ENCODE results near the gene TRIM63. TPM values are rescaled to one million over a fixed set of nuclear protein-coding genes. Genes with fewer than 3 reads are reported as not detected.

The TRIM63 gene
- total RNA-seq, 1 donor from 2014 or later = not detected

- Histone ChIP-seq H3K27ac (no peak overlapping the region), H3K9me3 (no peaks in the 10 kb centered on the region), H3K4me3 (no peak overlapping the region), H3K27me3 (no peaks in the 10 kb centered on the region), H3K4me1 (peaks cover 4% of the 10 kb centered on the region), H3K36me3 (no peaks in the 10 kb centered on the region)
- intact Hi-C loops (cut with DNase I) = loop anchor here (5.0 kb wide), 1 partner anchor 43 kb away; no protein-coding TSS in a partner anchor
- DNase-seq (ENCODE audit: extremely low spot score in 2 of 2) = no peak
- TF ChIP-seq POLR2A (IDR thresholded peaks at IDR 0.05) (no peak), POLR2AphosphoS5 (IDR thresholded peaks at IDR 0.05; ENCODE audit: insufficient read depth in 1 of 2, low read depth in 1 of 2) (no peak), CTCF (IDR thresholded peaks at IDR 0.05) (no peak)
Measured at GRCh38 chr1:26099780-26100179, 32.4 kb upstream of the TRIM63 start.

GRCh38 chr1:26098602-26099001 lies 31.2 kb upstream of the TRIM63 start:
- H3K4me3 ChIP-seq = no peak overlapping the region
- TF ChIP-seq CTCF (IDR thresholded peaks at IDR 0.05) (no peak), POLR2AphosphoS5 (IDR thresholded peaks at IDR 0.05; ENCODE audit: insufficient read depth in 1 of 2, low read depth in 1 of 2) (no peak), POLR2A (IDR thresholded peaks at IDR 0.05) (no peak)
- H3K36me3 ChIP-seq = no peaks in the 10 kb centered on the region
- DNase-seq (ENCODE audit: extremely low spot score in 2 of 2) = no peak
- intact Hi-C loops (cut with DNase I) = no loop called here
- no peaks in the 10 kb centered on the region for H3K9me3 ChIP-seq
- no peak overlapping the region for H3K27ac ChIP-seq
- peaks cover 14% of the 10 kb centered on the region for H3K4me1 ChIP-seq
- no peaks in the 10 kb centered on the region for H3K27me3 ChIP-seq

GRCh38 chr1:26097696-26098095 lies 30.3 kb upstream of the TRIM63 start:
- Histone ChIP-seq H3K27ac (no peak overlapping the region), H3K9me3 (no peaks in the 10 kb centered on the region), H3K36me3 (no peaks in the 10 kb centered on the region), H3K4me1 (peaks cover 15% of the 10 kb centered on the region), H3K27me3 (no peaks in the 10 kb centered on the region), H3K4me3 (no peak overlapping the region)
- DNase-seq (ENCODE audit: extremely low spot score in 2 of 2) = no peak
- TF ChIP-seq POLR2AphosphoS5 (IDR thresholded peaks at IDR 0.05; ENCODE audit: insufficient read depth in 1 of 2, low read depth in 1 of 2) = no peak
- no peak for TF ChIP-seq CTCF (IDR thresholded peaks at IDR 0.05)
- TF ChIP-seq POLR2A (IDR thresholded peaks at IDR 0.05) = no peak
- intact Hi-C loops (cut with DNase I) = no loop called here

GRCh38 chr1:26096471-26096870 lies 29.0 kb upstream of the TRIM63 start:
- H3K9me3 ChIP-seq = no peaks in the 10 kb centered on the region
- peaks cover 15% of the 10 kb centered on the region for H3K4me1 ChIP-seq
- TF ChIP-seq CTCF (IDR thresholded peaks at IDR 0.05) (no peak), POLR2AphosphoS5 (IDR thresholded peaks at IDR 0.05; ENCODE audit: insufficient read depth in 1 of 2, low read depth in 1 of 2) (no peak), POLR2A (IDR thresholded peaks at IDR 0.05) (no peak)
- no peak overlapping the region for H3K27ac ChIP-seq
- DNase-seq (ENCODE audit: extremely low spot score in 2 of 2) = no peak
- no peaks in the 10 kb centered on the region for H3K27me3 ChIP-seq
- no peaks in the 10 kb centered on the region for H3K36me3 ChIP-seq
- no peak overlapping the region for H3K4me3 ChIP-seq
- intact Hi-C loops (cut with DNase I) = no loop called here

GRCh38 chr1:26094677-26095383 lies 27.4 kb upstream of the TRIM63 start:
- TF ChIP-seq POLR2AphosphoS5 (IDR thresholded peaks at IDR 0.05; ENCODE audit: insufficient read depth in 1 of 2, low read depth in 1 of 2) = peak in 1 of 2 donors; percentile 35
- TF ChIP-seq CTCF (IDR thresholded peaks at IDR 0.05) = no peak
- TF ChIP-seq POLR2A (IDR thresholded peaks at IDR 0.05) = no peak
- no peak overlapping the region for H3K4me3 ChIP-seq
- peaks cover 15% of the 10 kb centered on the region for H3K4me1 ChIP-seq
- H3K27me3 ChIP-seq = no peaks in the 10 kb centered on the region
- H3K36me3 ChIP-seq = no peaks in the 10 kb centered on the region
- no peak for DNase-seq (ENCODE audit: extremely low spot score in 2 of 2)
- no peaks in the 10 kb centered on the region for H3K9me3 ChIP-seq
- intact Hi-C loops (cut with DNase I) = no loop called here
- H3K27ac ChIP-seq = no peak overlapping the region
